HepG2 (cell line): ENCODE measurements around the gene NAALAD2. TPM values are rescaled to one million over a fixed set of nuclear protein-coding genes. Genes with fewer than 3 reads are reported as not detected.

Experiments
- ATAC-seq: fragments of 200-7000 bp; cut with Tn5 transposase; 3 replicates; pipeline ENCODE4 v1.9.1; 2020; ENCODE audit warnings: mild to moderate bottlenecking, moderate library complexity
- BruUV-seq: library from RNA; stranded (reverse); fragments of 400-500 nt; replicated peaks from 2 replicates; lab custom pipeline; 2021; lab: Mats Ljungman, UMichigan
- CTCF ChIA-PET: fragments of 300-600 bp; formaldehyde crosslinking; extraction: SDS; loops from one replicate; lab custom pipeline; 2021; ENCODE audit warnings: low total read pairs, inconsistent platforms, low intra/inter-chr PET ratio; lab: Yijun Ruan, JAX
- POLR2A ChIA-PET: fragments of 350-600 bp; sonication (Branson Sonifier 250); formaldehyde crosslinking; loops from one replicate; lab custom pipeline; 2020; ENCODE audit warnings: antibody characterized with exemption, inconsistent platforms; lab: Yijun Ruan, JAX
- DNase-seq: peaks from one replicate; pipeline ENCODE4 v3.0.0-alpha.2; 2015; ENCODE audit warnings: low spot score
- FAIRE-seq: peaks from 3 replicates; lab custom pipeline; 2011; peaks lifted over from hg19 to GRCh38; lab: Jason Lieb, UNC
- H2AFZ ChIP-seq: one replicate; pipeline ENCODE4 v1.6.1; 2011; ENCODE audit warnings: low read length, inconsistent platforms
- H3K27ac ChIP-seq: fragments of 300-600 bp; 3 replicates; pipeline ENCODE4 v1.8.0; 2011; ENCODE audit warnings: mixed run types, mild to moderate bottlenecking, mixed read lengths, low read length, inconsistent platforms; ENCODE audit not compliant: insufficient read depth; ENCODE audit errors: extremely low read length
- H3K27me3 ChIP-seq, 2 experiments: fragments of 200-600 bp in 1 of 2; 2 replicates in 1 of 2; 3 replicates in 1 of 2; pipeline versions ENCODE4 v1.6.0 to v1.8.0; 2011; ENCODE audit warnings: low read length in 2 of 2, mild to moderate bottlenecking in 2 of 2, moderate library complexity in 2 of 2, inconsistent platforms in 1 of 2; ENCODE audit not compliant: insufficient read depth in 2 of 2, control insufficient read depth in 1 of 2
- H3K36me3 ChIP-seq, 2 experiments: fragments of 200-600 bp in 1 of 2; replicated peaks in 1 of 2; 2 replicates in 1 of 2; 3 replicates in 1 of 2; pipeline versions ENCODE4 v1.5.1 to v1.8.0; 2011; ENCODE audit warnings: low read length in 2 of 2, inconsistent platforms in 1 of 2; ENCODE audit not compliant: insufficient read depth in 2 of 2, control insufficient read depth in 1 of 2
- H3K4me1 ChIP-seq: 2 replicates; pipeline ENCODE4 v1.5.1; 2012; ENCODE audit warnings: low read length, inconsistent platforms; ENCODE audit not compliant: insufficient read depth
- H3K4me2 ChIP-seq: 2 replicates; pipeline ENCODE4 v1.6.0; 2011; ENCODE audit warnings: low read depth, low read length, inconsistent platforms
- H3K4me3 ChIP-seq, 3 experiments: fragments of 200-600 bp in 1 of 3; sonication (generic), shearing (Covaris generic) in 1 of 3; replicated peaks in 1 of 3; 2 replicates each; pipeline ENCODE4 v1.5.1; 2011 to 2016; ENCODE audit warnings: low read length in 3 of 3, inconsistent platforms in 2 of 3, low read depth in 2 of 3, mild to moderate bottlenecking in 2 of 3, control low read depth in 1 of 3, mixed read lengths in 1 of 3; ENCODE audit not compliant: insufficient read depth in 1 of 3
- H3K79me2 ChIP-seq: one replicate; pipeline ENCODE4 v1.6.1; 2011; ENCODE audit warnings: low read length, inconsistent platforms; ENCODE audit not compliant: insufficient read depth
- H3K9ac ChIP-seq: 2 replicates; pipeline ENCODE4 v1.6.0; 2011; ENCODE audit warnings: mild to moderate bottlenecking, low read depth, low read length, inconsistent platforms; ENCODE audit not compliant: insufficient read depth
- H3K9me3 ChIP-seq: 2 replicates; pipeline ENCODE4 v1.5.1; 2012; ENCODE audit warnings: mild to moderate bottlenecking, low read length
- H4K20me1 ChIP-seq: 2 replicates; pipeline ENCODE4 v1.6.0; 2011; ENCODE audit warnings: inconsistent platforms, mild to moderate bottlenecking, low read length, moderate library complexity; ENCODE audit not compliant: insufficient read depth
- ATAD3A ChIP-seq: sonication (generic); formaldehyde crosslinking; IDR thresholded peaks from 2 replicates; pipeline ENCODE4 v1.4.0; 2020; ENCODE audit warnings: missing genetic modification reagents
- CREM ChIP-seq, 2 experiments: sonication (generic) in 1 of 2; formaldehyde crosslinking in 1 of 2; IDR thresholded peaks; 2 replicates each; pipeline versions ENCODE4 v1.4.0 to v1.6.1; 2016 to 2020; ENCODE audit warnings: antibody characterized with exemption in 1 of 2, mild to moderate bottlenecking in 1 of 2, missing genetic modification reagents in 1 of 2
- FOXC1 ChIP-seq: sonication (generic); formaldehyde crosslinking; IDR thresholded peaks from 2 replicates; pipeline ENCODE4 v1.8.0; 2022; ENCODE audit warnings: mild to moderate bottlenecking, missing genetic modification reagents, borderline replicate concordance
- FOXP1 ChIP-seq, 2 experiments: fragments of 450-650 bp in 1 of 2; IDR thresholded peaks; 2 replicates each; pipeline ENCODE4 v1.6.1; 2017 to 2018; ENCODE audit warnings: antibody characterized with exemption in 1 of 2
- GFI1 ChIP-seq: sonication (generic); formaldehyde crosslinking; IDR thresholded peaks from 2 replicates; pipeline ENCODE4 v1.5.0; 2020; ENCODE audit warnings: missing genetic modification reagents, mild to moderate bottlenecking, borderline replicate concordance
- HNF4A ChIP-seq: sonication (generic); formaldehyde crosslinking; IDR thresholded peaks from 2 replicates; pipeline ENCODE4 v1.4.0; 2020; ENCODE audit warnings: missing genetic modification reagents
- MAFG ChIP-seq: sonication (generic); formaldehyde crosslinking; IDR thresholded peaks from 2 replicates; pipeline ENCODE4 v1.5.1; 2020; ENCODE audit warnings: mild to moderate bottlenecking, missing genetic modification reagents
- MLLT10 ChIP-seq: sonication (generic); formaldehyde crosslinking; IDR thresholded peaks from 2 replicates; pipeline ENCODE4 v1.4.0; 2020; ENCODE audit warnings: missing genetic modification reagents
- REL ChIP-seq: sonication (generic); formaldehyde crosslinking; conservative IDR thresholded peaks from 2 replicates; pipeline ENCODE4 v1.8.0; 2022; ENCODE audit warnings: mild to moderate bottlenecking, missing genetic modification reagents, moderate library complexity
- ZBTB39 ChIP-seq: sonication (generic); formaldehyde crosslinking; IDR thresholded peaks from 2 replicates; pipeline ENCODE4 v1.5.0; 2020; ENCODE audit warnings: missing genetic modification reagents
- ZNF510 ChIP-seq: sonication (generic); formaldehyde crosslinking; IDR thresholded peaks from 2 replicates; pipeline ENCODE4 v1.4.0; 2020; ENCODE audit warnings: low read depth, mild to moderate bottlenecking, missing genetic modification reagents
- ZNF589 ChIP-seq: sonication (generic); formaldehyde crosslinking; conservative IDR thresholded peaks from 2 replicates; pipeline ENCODE4 v1.8.0; 2022; ENCODE audit warnings: mild to moderate bottlenecking, moderate library complexity, missing genetic modification reagents
- ZNF644 ChIP-seq: IDR thresholded peaks from 2 replicates; pipeline ENCODE4 v1.6.1; 2016; ENCODE audit warnings: low read depth
- ZNF768 ChIP-seq: sonication (generic); formaldehyde crosslinking; IDR thresholded peaks from 2 replicates; pipeline ENCODE4 v1.4.0; 2020; ENCODE audit warnings: missing genetic modification reagents
- WGBS: methylation state at CpG from one replicate; pipeline ENCODE4 v1.1.6; 2017; ENCODE audit warnings: low lambda C conversion rate; 5-methylcytosine and 5-hydroxymethylcytosine counted together
- in situ Hi-C: cut with HindIII; loops from 2 replicates; pipeline ENCODE4 v1.10.0; 2017; ENCODE audit warnings: low pct_unique_long_range_greater_than_20kb; ENCODE audit not compliant: extremely low pct_ligation_motif_present
- intact Hi-C: fragments of 100-400 bp; cut with micrococcal nuclease; formaldehyde crosslinking; loops from one replicate; pipeline ENCODE4 v1.10.0; 2022; ENCODE audit not compliant: unreplicated experiment
- polyA plus RNA-seq, 8 experiments: library from polyadenylated mRNA; depleted of rRNA in 3 of 8; stranded (reverse) in 7 of 8; unstranded in 1 of 8; fragments of >200 nt; fragmentation: Illumina TruSeq in 4 of 8; extraction: Trizol in 4 of 8; gene quantifications; 2 replicates each; pipeline versions ENCODE4 v1.2.1 to v1.2.3, GENCODE V29; 2011 to 2016; ENCODE audit warnings: low read depth in 4 of 8, missing spikeins in 1 of 8, mixed read lengths in 1 of 8; ENCODE audit not compliant: insufficient read depth in 1 of 8
- total RNA-seq, 5 experiments: library from RNA; depleted of rRNA; stranded (reverse); fragments of >200 nt; fragmentation: Illumina TruSeq; extraction: Trizol; gene quantifications; 2 replicates each; pipeline ENCODE4 v1.2.3, GENCODE V29; 2016; ENCODE audit warnings: low read depth in 1 of 5

The NAALAD2 gene
- total and polyA plus RNA-seq, 2 of the 13 experiments (the other 11 are each of a cell fraction or from before 2014, with no cell fraction given) = 8.0 to 8.9 TPM

- TF ChIP-seq ZBTB39 (CRISPR knock-in tag) = no peak
- TF ChIP-seq GFI1 (CRISPR knock-in tag) = no peak
These were observed 88.8 kb downstream of the NAALAD2 start (continued) for GRCh38 chr11:90223248-90223585.

- in situ Hi-C loops = no loop called here
- FAIRE-seq = no peak
- CTCF ChIA-PET = no interaction called here
These were observed 93.6 kb downstream of the NAALAD2 start for GRCh38 chr11:90228056-90228455.

GRCh38 chr11:90229791-90230190, 95.3 kb downstream of the NAALAD2 start:
- intact Hi-C loops (no loop called here), in situ Hi-C loops (no loop called here)
- no peak for TF ChIP-seq ATAD3A
- TF ChIP-seq REL = no peak
- no peak for TF ChIP-seq MLLT10 (CRISPR knock-in tag)
- TF ChIP-seq ZNF510 (CRISPR knock-in tag) = no peak
- no peak for TF ChIP-seq ZNF644 (CRISPR knock-in tag)
- no peak for TF ChIP-seq HNF4A (CRISPR knock-in tag)
- TF ChIP-seq CREM (IDR thresholded peaks at IDR 0.05) = no peak
- TF ChIP-seq CREM (CRISPR knock-in tag; IDR thresholded peaks at IDR 0.05) = no peak
- TF ChIP-seq ZNF589 (CRISPR knock-in tag) = no peak
- TF ChIP-seq FOXC1 (CRISPR knock-in tag) = no peak
- TF ChIP-seq ZBTB39 (CRISPR knock-in tag) = no peak
- Histone ChIP-seq H4K20me1 (no peaks in the 10 kb centered on the region), H3K4me1 (no peaks in the 10 kb centered on the region), H3K79me2 (no peaks in the 10 kb centered on the region), H3K4me3 (no peak overlapping the region), H3K9me3 (no peaks in the 10 kb centered on the region), H3K4me2 (no peak overlapping the region), H3K27me3 (no peaks in the 10 kb centered on the region), H3K9ac (no peak overlapping the region), H3K36me3 (no peaks in the 10 kb centered on the region), H3K27ac (no peak overlapping the region), H2AFZ (no peak overlapping the region)
- ATAC-seq = no peak
- no peak for DNase-seq
- ChIA-PET CTCF (no interaction called here), POLR2A (no interaction called here)
- BruUV-seq = no TSS peak
- WGBS = 6% methylated on average over 1 of the region's 1 CpG
- no peak for FAIRE-seq

More at GRCh38 chr11:90228056-90228455, 93.6 kb downstream of the NAALAD2 start:
- Histone ChIP-seq H3K9ac (no peak overlapping the region), H3K4me1 (peaks cover 4% of the 10 kb centered on the region; the same call in 1 of the 2 replicates), H2AFZ (no peak overlapping the region), H3K9me3 (no peaks in the 10 kb centered on the region), H4K20me1 (no peaks in the 10 kb centered on the region), H3K36me3 (no peaks in the 10 kb centered on the region), H3K4me3 (no peak overlapping the region), H3K27me3 (no peaks in the 10 kb centered on the region; a peak in 1 of 5 replicates), H3K4me2 (no peak overlapping the region), H3K27ac (no peak overlapping the region), H3K79me2 (peaks cover 2% of the 10 kb centered on the region)
- TF ChIP-seq ZNF768 (no peak), FOXP1 (IDR thresholded peaks at IDR 0.05) (no peak), FOXP1 (CRISPR knock-in tag; IDR thresholded peaks at IDR 0.05) (no peak), MAFG (CRISPR knock-in tag) (no peak)
- DNase-seq (no peak), ATAC-seq (no peak)
- BruUV-seq = no TSS peak
- POLR2A ChIA-PET = no interaction called here
- intact Hi-C loops = no loop called here
- WGBS = 51% methylated on average over 3 of the region's 3 CpGs
